ENCODE results near the gene IDI1.

The IDI1 gene

DNA sequence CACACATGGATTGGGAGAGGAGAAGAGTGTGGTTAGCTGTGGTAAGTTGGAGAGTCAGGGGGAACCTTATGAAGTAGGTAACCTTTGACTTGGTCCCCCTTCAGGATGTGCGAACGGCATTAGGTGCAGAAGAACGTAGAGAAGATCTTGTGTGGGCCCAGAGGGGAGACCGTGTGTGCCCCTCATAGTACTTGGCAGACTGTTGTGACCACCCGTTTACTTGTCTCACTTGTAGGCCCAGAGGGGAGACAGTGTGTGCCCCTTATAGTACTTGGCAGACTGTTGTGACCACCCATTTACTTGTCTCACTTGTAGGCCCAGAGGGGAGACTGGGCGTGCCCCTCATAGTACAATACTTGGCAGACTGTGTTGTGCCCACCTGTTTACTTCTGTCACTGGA is 58.1 kb downstream of the IDI1 start:
- DNase-seq, result no peak
